ENCODE measurements around the gene FUT8.

FUT8 gene

DNA sequence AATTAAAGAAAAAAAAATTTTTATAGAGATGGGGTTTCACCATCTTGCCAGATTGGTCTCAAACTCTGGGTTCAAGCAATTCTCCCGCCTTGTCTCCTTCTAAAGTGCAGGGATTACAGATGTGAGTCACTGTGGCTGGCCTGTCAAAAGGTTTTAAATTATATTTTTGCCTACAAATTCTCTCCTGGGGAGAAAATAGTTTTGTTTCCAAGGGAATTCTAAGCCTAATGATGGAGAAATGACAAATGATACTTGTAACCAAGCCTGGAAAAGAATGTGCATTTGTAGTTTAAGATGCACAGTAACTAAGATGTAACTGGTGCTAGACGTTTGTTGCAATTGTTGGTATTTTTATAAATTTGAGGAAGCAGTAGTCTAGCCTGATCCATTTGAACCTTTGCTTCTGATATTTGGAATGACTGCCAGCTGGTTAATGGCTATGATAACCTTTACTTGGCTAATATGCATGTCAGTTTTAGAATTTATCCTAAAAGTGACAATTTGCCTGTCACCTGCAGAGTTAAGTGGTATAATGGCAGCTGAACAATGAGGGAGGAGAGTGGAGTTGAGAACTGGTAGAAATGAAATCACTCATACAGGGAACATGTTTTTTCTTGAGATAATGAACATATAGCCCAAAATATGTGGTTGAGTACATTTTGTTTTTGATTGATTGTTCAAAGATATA lies 148.0 kb downstream of the FUT8 start:
- DNase-seq = no peak

DNA sequence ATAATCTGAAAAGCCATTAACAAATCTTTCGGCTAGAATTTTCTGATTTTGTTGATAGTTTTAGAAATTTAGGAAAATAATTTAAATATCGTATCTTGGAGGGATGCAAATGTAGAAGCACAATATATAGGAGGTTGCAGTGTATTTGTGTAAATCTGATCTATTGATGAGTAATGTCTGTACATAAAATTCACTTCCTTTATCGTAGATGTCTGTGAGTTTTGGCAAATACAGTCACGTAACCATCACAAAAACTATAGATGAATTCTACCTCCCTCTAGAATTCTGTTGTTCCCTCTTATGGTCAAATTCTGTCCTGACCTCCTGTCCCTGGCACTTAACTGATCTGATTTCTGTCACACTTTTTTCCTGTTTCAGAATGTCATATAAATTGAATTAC lies 151.8 kb downstream of the FUT8 start:
- no peak for DNase-seq

DNA sequence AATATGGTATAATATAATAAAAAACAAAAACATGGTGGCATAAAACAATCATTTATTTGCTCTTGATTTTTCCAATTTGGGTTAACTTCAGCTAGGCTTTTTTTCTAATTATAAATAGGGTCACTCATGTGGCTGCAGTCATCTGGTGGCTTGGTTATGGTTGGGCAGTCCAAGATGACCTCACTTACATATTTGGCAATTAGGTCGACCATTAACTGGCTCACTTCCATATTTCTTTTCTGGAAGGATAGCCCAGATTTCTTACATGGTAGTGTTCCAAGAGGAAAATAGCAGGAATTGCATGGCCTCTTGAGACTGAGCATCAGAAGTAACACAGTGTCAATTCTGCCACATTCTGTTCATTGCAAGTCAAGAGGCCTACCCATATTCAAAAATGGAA lies 153.4 kb downstream of the FUT8 start:
- DNase-seq = no peak

DNA sequence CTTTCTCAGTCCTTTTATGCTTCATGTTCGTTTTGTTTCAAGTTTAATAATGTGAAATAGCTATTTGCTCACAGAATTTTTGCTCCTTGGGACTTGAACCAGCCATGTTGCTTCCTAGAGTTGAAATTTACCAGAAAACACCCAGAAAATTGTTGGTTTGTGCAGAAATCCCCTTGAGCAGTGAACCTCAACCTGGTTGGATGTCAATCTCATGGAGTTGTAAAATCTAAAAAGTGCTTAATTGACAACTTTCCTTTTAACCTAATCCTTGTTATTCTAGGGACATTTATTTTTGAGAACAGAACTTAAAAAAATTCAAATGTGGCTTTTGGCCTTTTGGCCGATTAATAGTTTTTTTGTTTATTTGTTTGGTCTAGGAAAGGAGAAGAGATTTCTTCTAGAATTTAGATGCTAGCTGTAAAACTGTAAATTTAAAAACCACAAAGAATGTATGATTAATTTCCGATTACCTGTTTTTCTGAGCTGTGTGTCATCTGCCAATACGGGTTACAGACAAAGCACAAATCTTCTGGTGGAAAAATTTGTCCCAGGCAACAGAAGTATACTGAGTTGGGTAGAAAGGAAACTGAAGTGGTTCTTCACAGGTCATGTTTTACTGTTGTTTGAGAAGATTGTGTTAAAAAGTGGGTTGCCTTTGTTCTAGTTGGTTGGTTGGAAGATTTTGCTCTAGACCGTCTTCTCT lies 154.4 kb downstream of the FUT8 start:
- no peak for DNase-seq

DNA sequence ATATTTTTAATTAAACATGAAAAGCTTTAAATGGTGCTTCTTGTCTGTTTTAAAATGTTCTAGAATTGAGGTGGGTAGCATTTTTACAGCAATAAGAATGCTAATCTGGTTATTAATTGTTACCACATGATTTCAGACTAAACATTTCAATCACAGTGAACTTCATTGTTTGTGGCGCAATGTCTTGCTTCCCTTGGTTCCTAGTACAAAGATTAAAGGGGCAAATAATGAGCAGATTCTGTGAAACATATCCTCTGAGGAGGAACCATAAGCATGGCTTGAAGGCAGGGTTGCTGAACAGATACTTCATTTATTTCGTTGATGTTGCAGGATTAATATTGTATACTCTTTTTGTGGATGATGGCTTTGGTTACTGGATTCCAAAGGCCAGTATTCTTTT lies 162.1 kb downstream of the FUT8 start:
- DNase-seq = no peak

- DNase-seq = no peak
Observed at GRCh38 chr14:65575389-65575788, 162.9 kb downstream of the FUT8 start.

- no peak for DNase-seq
Observed at GRCh38 chr14:65580973-65581372, 168.4 kb downstream of the FUT8 start.

DNA sequence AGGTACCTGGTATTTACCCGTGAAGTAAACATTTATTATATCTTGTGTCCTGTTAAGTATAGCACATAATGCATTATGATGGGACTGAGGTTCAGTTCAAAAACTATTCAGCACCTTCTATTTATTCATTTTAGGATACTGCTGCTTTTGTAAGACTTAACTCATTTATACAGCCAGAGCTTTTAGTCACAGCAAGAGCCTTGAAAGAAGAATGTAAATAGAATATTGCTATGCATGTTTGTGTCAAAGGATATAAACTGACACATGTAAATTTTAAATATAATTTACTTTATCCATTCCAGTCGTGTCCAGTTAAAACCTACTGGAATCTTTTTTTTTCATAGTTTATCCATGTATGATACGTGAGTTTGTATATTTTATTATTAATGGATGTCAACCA lies 168.8 kb downstream of the FUT8 start:
- DNase-seq = no peak

DNA sequence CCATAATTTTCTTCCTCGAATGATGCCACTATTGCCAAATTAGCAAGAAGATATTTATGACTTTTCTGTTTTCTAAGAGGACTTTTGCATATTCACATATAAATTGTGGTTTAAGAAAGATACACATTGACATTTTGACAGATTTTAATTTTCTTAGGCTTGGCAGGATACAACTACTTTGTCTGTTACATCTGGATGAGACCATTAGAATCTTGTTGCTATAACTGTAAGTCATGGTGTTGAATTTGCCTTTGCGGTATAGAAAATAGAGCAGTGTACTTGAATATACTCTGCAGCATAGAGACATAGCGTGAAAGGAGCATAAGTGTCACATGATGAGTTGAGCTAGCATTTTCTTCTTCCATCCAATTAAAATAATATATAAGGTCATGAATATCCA lies 169.3 kb downstream of the FUT8 start:
- no peak for DNase-seq

DNA sequence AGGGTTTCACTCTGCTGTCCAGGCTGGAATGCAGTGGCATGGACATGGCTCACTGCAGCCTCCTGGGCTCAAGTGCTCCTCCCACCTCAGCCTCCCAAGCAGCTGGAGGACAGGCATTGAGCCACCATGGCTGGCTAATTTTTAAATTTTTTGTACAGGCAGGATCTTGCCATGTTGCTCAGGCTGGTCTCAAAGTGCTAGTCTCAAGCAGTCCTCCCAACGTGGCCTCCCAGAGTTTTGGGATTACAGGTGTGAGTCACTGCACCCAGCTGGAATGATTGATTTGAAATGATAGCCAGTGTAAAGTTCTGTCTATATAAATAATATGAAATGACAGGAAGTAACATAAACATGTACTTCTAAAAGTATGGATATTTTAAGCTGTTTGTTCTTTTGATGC lies 172.7 kb downstream of the FUT8 start:
- DNase-seq = no peak

DNA sequence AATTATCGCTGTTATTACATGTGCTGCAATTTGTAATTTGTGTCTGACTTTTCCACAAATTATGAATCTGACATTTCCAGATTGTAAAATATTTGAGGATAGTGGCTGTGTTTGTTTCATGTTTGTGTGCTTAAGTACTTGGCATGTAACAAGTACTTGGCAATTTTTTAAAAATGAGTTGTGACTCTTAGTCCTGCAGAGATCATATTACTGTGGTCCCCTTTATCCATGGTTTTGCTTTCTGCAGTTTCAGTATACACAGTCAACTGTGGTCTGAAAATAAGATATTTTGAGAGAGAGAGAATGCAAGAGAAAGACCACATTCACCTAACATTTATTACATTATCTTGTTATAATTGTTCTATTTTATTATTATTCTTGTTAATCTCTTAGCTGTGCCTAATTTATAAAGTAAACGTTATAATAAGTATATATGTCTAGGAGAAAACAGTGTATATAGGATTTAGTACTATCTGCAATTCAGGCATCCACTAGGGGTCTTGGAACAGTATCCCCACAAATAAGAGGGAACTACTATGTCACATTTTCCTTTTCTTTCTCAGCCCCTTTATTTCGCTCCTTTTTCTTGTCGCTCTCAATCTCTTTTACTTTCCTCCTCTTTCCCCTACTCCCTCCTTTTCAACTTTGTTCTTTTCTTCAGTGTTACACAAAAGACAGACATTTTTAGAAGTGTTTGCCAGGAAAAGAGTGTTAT lies 176.1 kb downstream of the FUT8 start:
- no peak for DNase-seq

- DNase-seq = no peak
Observed at GRCh38 chr14:65594153-65594881, 181.8 kb downstream of the FUT8 start.

DNA sequence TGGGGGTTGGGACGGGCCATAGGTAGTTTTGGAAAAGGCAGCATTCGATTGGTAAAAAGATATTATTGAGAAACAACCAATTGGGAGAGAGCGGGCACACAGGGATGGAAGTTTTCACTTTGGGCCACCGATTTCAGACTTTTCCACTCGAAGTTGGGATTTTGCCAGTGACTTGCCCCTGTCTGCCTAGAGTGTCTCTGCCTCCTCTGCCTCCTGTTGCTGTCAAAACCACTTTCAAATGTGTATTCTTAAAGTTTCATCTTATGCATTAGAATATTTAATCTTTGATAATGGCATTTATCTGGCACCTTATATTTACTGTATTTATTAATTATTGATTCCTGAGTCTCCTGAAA lies 182.3 kb downstream of the FUT8 start:
- DNase-seq = no peak

DNA sequence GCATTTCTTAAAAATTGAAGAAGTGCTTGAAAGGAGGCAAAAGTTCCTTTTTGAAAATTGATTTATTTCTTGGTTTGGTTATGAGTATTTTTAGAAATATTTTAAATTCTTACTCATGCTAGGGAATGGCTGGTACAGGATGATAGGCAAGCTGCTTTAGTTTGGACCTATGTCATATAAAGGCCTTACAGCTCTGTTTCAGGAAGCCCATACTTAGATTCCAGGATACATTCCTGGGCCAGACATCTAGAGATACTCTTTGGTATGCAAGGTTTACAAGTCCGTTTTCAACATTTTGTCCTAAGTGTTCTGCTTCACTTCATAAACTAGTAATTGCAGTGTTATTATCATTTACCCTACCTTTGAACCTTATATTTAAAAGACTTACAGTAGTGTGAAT lies 186.8 kb downstream of the FUT8 start:
- no peak for DNase-seq

DNA sequence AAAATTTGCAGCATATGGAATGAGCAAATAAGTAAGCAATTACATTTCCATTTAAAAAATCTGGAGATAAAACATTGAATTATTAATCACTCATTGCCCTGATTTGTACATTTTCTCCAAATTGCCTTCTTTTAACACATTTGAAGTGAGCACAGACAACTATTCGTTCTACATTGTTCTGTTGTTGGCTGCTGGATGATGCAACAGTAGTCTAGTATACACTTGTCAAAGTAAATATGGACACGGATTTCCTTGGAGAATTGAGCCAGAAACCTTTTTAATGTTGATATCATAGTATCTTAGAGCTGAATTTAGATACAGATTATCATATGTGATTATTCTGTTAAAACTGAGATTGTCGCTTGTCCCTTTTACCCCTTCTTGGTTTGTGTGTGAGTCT lies 188.2 kb downstream of the FUT8 start:
- DNase-seq = no peak

DNA sequence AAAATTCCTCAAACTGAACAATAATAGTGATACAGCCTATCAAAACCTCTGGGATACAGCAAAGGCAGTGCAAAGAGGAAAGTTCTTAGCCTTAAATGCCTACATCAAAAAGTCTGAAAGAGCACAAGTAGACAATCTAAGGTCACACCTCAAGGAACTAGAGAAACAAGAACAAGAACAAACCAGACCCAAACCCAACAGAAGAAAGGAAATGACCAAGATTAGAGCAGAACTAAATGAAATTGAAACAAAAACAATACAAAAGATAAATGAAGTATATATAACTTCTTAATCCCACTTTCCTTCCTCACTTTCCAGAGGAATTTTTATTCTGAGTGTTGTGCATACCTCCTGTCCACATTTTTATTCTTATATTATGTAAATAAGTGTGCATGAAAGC lies 192.0 kb downstream of the FUT8 start:
- DNase-seq = no peak

- no peak for DNase-seq
Observed at GRCh38 chr14:65604936-65605335, 192.4 kb downstream of the FUT8 start.

DNA sequence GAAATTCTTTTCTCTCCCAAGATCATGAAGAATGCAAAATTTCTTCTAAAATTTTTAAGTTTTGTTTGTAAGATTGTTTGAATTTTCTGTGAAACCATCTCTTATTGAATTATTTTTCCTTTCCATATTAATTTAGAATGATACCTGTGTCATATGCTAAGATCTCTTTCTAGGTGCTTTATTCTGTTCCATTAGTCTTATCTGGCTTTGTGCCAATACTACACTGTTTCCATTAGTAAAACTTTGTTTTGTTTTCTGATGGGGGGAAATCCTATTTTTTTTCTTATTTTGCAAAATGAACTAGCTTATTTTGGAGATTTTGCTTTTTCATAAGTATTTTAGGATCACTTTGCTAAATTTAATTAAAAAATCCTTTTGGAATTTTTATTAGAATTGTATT lies 193.9 kb downstream of the FUT8 start:
- no peak for DNase-seq

- DNase-seq = no peak
Observed at GRCh38 chr14:65613131-65613650, 200.7 kb downstream of the FUT8 start.

GRCh38 chr14:65618996-65619395 lies 206.5 kb downstream of the FUT8 start:
- no peak for DNase-seq

- no peak for DNase-seq
Observed at GRCh38 chr14:65620195-65620594, 207.7 kb downstream of the FUT8 start.

DNA sequence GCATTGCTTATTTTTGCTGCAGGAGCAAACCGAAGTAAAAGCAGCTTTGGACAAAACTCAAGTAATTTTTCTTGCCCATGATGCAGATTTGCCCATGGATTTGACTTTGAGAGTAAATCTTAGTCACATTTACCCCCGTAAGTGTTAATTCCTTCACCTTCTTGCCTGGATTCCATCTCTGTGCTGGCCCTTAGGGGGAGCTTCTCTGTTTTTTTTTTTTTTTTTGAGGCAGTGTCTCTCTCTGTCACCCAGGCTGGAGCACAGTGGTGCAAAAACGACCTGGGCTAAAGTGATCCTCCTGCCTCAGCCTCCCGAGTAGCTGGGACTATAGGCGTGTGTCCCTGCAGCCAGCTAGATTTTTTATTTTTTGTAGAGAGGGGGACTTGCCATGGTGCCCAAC lies 210.2 kb downstream of the FUT8 start:
- no peak for DNase-seq

- DNase-seq = no peak
Observed at GRCh38 chr14:65623759-65624158, 211.2 kb downstream of the FUT8 start.

Data from activated T-cell treated with anti-CD3 and anti-CD28 coated beads, Interleukin-2, amount 50 U/mL, for 48 hours (primary cell).